ENCODE results near the gene UBR7.

- TF ChIP-seq ZNF274 (IDR thresholded peaks at IDR 0.05; ENCODE audit: low read depth, low read length) (no peak), SUZ12 (IDR thresholded peaks at IDR 0.05; ENCODE audit: extremely low read depth, insufficient read depth, insufficient read length) (no peak), YY1 (IDR thresholded peaks at IDR 0.05; ENCODE audit: insufficient read depth, insufficient read length) (no peak)
Measured at GRCh38 chr14:93206793-93207467, at the start of gene UBR7, which contains the start of gene GON7.
